GM12892 (cell line): Measurements from ENCODE around the gene INPP5A.

Source experiments
- POLR2A ChIP-seq: IDR thresholded peaks from 2 replicates; pipeline ENCODE4 v1.6.1; 2011; ENCODE audit warnings: low read depth, low read length, control low read depth
- POLR2AphosphoS5 ChIP-seq: IDR thresholded peaks from 2 replicates; pipeline ENCODE4 v1.6.1; 2011; ENCODE audit warnings: low read depth, low read length, control low read depth

- TF ChIP-seq POLR2AphosphoS5 (no peak), POLR2A (no peak)
Observed at GRCh38 chr10:132603851-132604533, 66.4 kb downstream of the INPP5A start.
